ENCODE measurements around the gene CATSPERB. TPM values are rescaled to one million over a fixed set of nuclear protein-coding genes. Genes with fewer than 3 reads are reported as not detected.
"Not testable (repeated sequence)": the region's sequence is repeated elsewhere in the genome, so short reads cannot be mapped to it uniquely, and the experiment has no call there.

Gene CATSPERB
- total RNA-seq, 1 donor = under 0.01 TPM

- peak in 2 of 3 donors; percentile 15 to 55 for DNase-seq (ENCODE audit: low read depth in 2 of 3, low spot score in 2 of 3)
Observed at GRCh38 chr14:91681118-91681517, 50.8 kb downstream of the CATSPERB start.

- DNase-seq (ENCODE audit: low read depth in 2 of 3, low spot score in 2 of 3) = no peak
Observed at GRCh38 chr14:91679273-91679672, 52.6 kb downstream of the CATSPERB start.

DNA sequence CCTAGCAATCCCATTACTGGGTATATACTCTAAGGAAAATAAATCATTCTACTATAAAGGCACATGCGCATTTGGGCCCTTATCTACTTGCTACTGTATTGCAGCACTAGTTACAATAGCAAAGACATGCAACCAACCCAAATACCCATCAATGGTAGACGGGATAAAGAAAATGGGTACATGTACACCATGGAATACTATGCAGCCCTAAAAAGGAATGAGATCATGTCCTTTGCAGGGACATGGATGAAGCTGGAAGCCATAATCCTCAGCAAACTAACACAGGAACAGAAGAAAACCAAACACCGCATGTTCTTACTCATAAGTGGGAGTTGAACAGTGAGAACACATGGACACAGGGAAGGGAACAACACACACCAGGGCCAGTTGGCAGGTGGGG, 54.2 kb downstream of the CATSPERB start:
- not testable (repeated sequence) for DNase-seq (ENCODE audit: low read depth in 2 of 3, low spot score in 2 of 3)

DNA sequence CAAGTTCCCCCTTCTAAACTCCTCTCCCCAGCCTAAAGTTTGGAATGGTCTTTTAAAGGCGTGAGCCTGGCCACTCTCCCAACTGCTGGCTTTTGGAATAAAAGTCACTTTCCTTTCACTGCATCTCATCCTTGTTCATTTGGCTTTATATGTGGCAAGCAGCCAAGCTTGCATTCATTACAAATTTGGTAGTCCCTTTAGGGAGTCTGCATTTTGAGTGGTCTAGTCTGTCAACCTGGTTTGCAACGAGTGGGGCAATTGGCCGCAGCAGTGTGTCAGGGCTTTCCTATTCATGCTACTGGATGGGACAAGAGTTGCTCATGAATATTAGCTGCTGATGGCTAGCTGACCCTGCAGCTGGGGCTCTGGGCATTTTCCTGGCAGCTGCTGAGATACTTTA, 57.0 kb downstream of the CATSPERB start:
- DNase-seq (ENCODE audit: low read depth in 2 of 3, low spot score in 2 of 3) = no peak

- DNase-seq (ENCODE audit: low read depth in 2 of 3, low spot score in 2 of 3) = no peak
Observed at GRCh38 chr14:91669867-91670266, 62.0 kb downstream of the CATSPERB start.

- peak in 2 of 3 donors; percentile 11 to 61 for DNase-seq (ENCODE audit: low read depth in 2 of 3, low spot score in 2 of 3)
Observed at GRCh38 chr14:91667101-91667500, 64.8 kb downstream of the CATSPERB start.

DNA sequence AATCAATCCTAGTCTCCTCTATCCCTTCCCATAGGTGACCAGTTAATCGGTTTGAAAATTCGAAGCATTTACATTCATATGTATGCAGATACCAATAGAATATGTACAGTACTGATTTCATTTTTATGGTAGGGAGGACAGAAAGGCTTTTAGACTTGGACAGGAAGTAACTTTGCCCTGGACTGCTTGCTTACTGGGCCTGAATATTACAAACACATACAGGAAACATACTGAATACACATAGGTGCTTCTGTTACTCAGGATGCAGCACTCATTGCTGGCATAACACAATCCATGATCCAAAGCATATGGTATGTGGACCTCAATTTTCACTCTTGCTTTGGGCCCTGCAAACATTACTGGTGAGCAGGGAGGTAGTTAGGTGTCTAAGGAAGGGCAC, 71.1 kb downstream of the CATSPERB start:
- DNase-seq (ENCODE audit: low read depth in 2 of 3, low spot score in 2 of 3) = no peak

GRCh38 chr14:91654836-91655235, 77.0 kb downstream of the CATSPERB start:
- DNase-seq (ENCODE audit: low read depth in 2 of 3, low spot score in 2 of 3) = no peak

DNA sequence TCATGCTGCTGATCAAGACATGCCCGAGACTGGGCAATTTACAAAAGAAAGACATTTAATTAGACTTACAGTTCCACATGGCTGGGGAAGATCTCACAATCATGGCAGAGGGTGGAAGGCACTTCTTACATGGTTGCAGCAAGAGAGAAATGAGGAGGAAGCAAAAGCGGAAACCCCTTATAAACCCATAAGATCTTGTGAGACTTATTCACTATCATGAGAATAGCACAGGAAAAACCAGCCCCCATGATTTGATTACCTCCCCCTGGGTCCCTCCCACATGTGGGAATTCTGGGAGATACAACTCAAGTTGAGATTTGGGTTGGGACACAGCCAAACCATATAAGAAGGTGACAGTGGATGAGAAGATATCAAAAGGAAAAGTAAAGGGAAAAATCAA, 78.4 kb downstream of the CATSPERB start:
- no peak for DNase-seq (ENCODE audit: low read depth in 2 of 3, low spot score in 2 of 3)

GRCh38 chr14:91649930-91650329, 82.0 kb downstream of the CATSPERB start:
- peak in 2 of 3 donors; percentile 31 to 61 for DNase-seq (ENCODE audit: low read depth in 2 of 3, low spot score in 2 of 3)

DNA sequence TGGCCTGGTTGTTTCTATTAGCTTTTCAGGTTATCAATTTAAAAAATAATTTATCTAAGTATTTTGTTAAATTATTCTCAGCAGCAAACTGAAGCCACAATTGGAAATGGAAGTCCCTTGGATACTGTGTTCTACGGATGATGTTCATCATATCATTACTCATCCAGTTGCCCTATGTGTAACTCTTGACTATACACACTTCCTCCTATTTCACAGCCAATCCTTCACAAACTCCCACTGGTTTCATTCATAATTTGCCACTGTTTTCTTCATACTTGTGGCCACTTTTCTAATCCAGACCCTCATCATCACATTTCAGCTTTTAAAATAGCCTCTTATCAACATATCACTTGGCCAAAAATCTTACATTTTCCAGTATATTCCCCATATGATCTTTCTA, 84.0 kb downstream of the CATSPERB start:
- no peak for DNase-seq (ENCODE audit: low read depth in 2 of 3, low spot score in 2 of 3)

GRCh38 chr14:91636604-91637003, 95.3 kb downstream of the CATSPERB start:
- no peak for DNase-seq (ENCODE audit: low read depth in 2 of 3, low spot score in 2 of 3)

DNA sequence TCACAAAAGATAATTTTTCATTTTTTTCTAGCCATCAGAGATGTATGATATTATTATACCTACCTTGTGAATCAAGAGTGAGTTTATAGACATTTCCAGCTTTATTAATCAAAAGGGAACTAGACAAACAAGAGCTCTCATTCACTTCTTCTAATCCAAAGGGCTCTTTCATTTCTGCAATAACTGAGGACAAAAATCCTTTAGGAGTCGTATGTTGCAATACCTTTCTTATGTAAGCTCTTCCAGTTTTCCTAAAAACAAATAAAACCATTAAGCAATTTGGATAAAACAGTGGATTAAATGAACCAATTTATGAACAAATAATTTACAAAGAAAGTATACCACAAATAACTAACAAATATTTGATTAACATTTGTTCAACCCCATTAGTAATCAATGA, 107.1 kb downstream of the CATSPERB start:
- DNase-seq (ENCODE audit: low read depth in 2 of 3, low spot score in 2 of 3) = no peak

DNA sequence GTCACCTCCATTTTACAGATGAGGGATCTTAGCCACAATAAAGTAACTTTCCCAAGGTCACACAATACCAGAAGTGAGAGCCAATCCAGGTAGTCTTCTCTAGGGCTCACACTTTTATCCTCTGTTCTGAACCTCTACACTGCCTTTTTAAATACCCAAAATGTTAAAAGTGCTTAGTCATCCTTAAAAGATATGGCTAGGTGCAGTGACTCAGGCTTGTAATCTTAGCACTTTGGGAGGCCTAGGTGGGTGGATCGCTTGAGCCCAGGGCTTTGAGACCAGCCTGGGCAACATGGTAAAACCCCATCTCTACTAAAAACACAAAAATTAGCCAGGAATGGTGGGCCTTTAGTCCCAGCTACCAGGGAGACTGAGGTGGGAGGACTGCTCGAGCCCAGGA, 117.7 kb downstream of the CATSPERB start:
- peak in 1 of 3 donors; percentile 3 for DNase-seq (ENCODE audit: low read depth in 2 of 3, low spot score in 2 of 3)

- no peak for DNase-seq (ENCODE audit: low read depth in 2 of 3, low spot score in 2 of 3)
Observed at GRCh38 chr14:91613459-91614112, 118.3 kb downstream of the CATSPERB start.

- no peak for DNase-seq (ENCODE audit: low read depth in 2 of 3, low spot score in 2 of 3)
Observed at GRCh38 chr14:91611528-91611927, 120.4 kb downstream of the CATSPERB start.

GRCh38 chr14:91609161-91609560, 122.7 kb downstream of the CATSPERB start:
- no peak for DNase-seq (ENCODE audit: low read depth in 2 of 3, low spot score in 2 of 3)

DNA sequence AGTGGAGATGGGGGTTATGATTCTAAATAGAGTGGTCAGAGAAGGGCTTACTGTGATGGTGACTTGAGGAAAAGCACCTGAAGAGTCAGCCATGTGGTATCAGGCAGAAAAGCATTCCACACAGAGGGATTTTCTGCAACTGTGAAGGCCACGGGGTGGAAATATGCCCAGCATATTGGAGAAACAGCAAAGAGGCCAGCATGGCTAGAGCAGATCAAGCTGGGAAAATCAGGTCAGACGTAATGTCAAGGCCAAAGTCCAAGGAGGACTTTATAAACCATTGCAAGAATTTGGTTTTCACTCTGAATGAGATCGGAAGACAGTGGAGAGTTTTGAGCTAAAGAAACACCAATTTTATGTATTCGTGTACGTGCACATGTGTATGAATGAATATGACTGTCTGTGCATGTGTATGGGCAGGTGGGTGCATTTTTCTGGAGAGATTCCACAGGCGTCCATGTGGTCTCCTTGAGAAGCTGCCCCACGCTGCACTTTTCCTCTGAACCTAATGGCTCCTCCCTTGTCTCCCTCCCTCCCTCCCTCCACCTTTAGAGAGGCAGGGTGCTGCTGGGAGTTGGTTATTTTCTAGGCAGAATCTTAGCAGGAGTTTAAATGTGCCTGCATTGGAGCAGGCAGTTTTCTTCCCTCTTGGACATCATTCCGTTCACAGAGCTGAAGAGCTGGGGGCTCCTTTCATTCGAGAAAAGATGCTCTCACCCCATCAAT, 124.4 kb downstream of the CATSPERB start:
- DNase-seq (ENCODE audit: low read depth in 2 of 3, low spot score in 2 of 3) = no peak

DNA sequence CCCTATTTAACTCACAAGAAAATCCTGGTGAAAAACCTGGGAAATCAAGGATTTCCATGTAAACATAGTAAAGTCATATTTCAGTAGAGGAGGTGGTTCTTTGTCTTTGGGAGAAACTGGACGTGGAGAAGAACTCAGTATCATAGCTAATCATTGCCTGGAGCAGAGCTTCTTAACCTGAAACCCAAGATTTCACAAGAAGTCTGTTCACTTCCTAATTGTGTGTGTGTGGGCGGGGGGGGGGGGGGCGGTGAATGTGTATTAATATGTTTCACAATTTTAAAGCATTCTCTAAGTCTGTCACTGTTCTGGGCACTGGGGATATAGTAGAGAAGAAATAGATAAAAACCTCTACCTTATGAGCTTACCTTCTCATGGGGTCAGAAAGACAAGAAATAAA, 125.0 kb downstream of the CATSPERB start:
- no peak for DNase-seq (ENCODE audit: low read depth in 2 of 3, low spot score in 2 of 3)

DNA sequence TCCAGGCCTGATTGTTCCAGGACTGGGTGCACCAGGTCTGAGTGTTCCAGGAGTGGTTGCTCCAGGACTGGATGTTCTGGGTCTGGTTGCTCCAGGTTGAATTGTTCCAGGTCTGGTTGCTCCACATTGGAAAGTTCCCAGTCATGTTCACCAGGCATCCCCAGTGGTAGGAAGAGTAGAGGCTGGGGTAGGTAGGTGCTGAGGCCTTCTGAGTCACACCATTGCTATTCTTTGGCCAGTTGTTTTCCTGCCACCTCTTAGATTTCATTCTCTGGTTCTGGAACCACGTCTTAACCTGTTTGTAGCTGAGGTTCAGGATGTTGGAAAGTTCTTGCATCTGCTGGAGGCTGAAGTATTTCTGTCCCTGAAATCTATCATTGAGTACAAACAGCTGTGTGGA, 127.3 kb downstream of the CATSPERB start:
- not testable (repeated sequence) for DNase-seq (ENCODE audit: low read depth in 2 of 3, low spot score in 2 of 3)

GRCh38 chr14:91599994-91600393, 131.9 kb downstream of the CATSPERB start:
- no peak for DNase-seq (ENCODE audit: low read depth in 2 of 3, low spot score in 2 of 3)

- peak in 1 of 3 donors; percentile 2 for DNase-seq (ENCODE audit: low read depth in 2 of 3, low spot score in 2 of 3)
Observed at GRCh38 chr14:91595736-91596135, 136.2 kb downstream of the CATSPERB start.

All from hematopoietic multipotent progenitor cell (in vitro differentiated cells).